HG02759 (cell line): ENCODE data around the gene FSD2.

ENCODE experiments used
- ATAC-seq: cut with Tn5 transposase; IDR thresholded peaks from one replicate; pipeline ENCODE4 v1.9.1; 2021; ENCODE audit warnings: mild to moderate bottlenecking, moderate library complexity; ENCODE audit not compliant: unreplicated experiment

Gene FSD2, protein sequence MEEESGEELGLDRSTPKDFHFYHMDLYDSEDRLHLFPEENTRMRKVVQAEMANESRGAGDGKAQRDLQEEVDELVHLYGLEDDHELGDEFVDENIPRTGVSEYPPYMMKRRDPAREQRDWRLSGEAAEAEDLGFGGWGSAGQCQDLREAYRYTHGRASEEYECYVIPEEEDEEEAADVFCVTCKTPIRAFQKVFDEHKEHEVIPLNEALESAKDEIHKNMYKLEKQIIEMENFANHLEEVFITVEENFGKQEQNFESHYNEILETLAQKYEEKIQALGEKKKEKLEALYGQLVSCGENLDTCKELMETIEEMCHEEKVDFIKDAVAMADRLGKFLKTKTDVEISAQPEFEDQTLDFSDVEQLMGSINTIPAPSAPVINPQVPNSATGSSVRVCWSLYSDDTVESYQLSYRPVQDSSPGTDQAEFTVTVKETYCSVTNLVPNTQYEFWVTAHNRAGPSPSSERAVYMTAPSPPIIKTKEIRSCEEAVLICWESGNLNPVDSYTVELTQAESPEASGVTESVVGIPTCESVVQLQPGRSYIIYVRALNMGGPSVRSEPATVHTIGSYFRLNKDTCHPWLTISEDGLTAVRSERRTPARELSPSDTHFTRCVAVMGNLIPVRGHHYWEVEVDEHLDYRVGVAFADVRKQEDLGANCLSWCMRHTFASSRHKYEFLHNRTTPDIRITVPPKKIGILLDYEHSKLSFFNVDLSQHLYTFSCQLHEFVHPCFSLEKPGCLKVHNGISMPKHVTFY

DNA sequence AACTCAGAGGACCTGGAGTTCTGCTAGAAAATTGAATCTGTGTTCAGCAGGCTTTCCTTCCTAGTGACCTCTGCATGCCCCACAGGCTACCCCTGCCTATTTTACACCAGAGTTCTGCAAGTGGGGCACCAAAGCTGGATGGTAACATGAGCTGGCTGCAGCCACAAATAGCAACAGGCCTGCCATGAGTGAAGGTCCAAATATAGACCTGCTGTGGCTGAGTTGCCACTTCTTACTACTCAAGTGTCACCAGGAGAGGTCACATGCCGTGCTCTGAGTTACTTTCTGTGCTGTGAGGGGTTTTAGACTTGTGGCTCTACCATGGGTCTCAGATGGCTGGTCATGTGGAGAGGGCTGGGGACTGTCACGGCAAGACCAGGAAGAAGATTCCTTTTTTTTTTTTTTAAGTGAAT, at the start of gene FSD2:
TSS of gene FSD2 (minus strand) at position 76 of the 413 bp plus-strand sequence. CDS start 18,679 bp downstream, outside the sequence.
- ATAC-seq = peak; percentile 61

DNA sequence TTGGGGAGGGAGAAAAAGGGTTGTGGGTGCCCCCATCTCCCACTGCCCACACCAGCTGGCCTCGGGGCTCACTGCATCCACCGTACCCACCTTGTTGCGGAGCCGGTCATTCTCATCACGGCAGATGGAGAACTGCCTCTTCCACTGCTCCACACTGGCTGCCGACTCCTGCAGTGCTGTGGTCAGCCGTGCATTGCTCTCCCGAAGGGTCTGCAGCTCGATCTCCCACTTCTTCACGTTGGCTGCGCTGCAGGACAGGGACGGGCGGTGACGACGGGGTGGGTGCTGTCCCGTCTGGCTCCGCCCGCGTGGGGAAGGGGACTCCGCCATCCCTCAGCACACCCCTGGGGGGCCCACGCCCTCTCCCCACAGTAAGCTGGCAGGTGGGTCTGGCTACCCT, 48.7 kb upstream of the FSD2 start:
- no peak for ATAC-seq

DNA sequence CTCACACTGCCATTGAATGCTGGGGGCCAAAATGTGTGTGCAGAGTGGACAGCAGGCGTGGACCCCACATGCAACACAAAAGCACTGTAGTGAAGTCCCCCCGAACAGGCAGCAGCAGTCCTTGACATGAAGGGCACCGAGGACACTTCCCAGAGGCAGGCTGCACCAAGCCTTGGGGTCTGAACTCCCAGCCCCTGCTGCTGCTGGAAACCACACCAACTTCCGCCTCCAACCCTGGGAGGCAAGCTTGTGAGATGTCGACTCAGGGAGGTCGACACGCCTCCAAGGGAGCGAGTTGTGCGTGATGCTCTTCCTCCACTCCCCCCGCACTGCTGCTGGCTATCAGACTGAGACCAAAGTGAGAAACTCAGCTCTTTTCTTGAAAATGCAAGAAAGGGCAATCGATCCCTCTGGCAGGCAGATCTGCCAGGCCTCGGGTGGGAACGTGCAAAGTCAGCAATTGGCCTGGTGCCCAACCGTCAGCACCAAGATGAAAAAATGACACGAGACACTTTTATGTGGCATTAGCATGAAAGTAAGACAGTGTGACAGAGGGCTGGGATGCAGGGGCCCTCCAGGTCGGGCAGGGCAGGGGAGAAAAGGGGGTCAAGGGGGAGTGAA, 47.2 kb upstream of the FSD2 start:
- no peak for ATAC-seq

DNA sequence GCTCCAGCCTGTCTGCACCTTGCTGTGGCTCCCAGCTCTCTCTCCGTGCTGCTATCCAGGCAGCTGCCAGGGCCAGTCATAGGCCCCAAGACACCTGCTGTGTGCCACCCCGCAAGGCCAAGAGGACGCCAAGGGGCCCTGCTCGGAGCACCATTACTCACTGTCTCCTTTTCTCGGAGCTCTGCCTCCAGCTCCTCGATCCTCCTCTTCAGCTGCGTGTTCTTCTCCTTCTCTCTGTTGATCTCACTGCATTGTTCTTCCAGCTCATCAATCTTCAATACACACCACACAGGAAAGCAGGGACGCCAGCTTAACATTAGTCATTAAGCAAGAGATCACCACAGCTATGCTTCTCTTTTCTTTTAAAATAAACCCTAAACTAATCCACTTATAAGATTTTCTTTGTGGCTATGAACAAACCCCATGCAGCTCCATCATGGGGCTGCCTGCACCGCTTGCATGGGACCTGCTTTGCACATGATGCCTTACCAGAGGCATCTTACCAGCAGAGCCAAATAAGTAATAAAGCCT, 46.2 kb upstream of the FSD2 start:
- no peak for ATAC-seq

DNA sequence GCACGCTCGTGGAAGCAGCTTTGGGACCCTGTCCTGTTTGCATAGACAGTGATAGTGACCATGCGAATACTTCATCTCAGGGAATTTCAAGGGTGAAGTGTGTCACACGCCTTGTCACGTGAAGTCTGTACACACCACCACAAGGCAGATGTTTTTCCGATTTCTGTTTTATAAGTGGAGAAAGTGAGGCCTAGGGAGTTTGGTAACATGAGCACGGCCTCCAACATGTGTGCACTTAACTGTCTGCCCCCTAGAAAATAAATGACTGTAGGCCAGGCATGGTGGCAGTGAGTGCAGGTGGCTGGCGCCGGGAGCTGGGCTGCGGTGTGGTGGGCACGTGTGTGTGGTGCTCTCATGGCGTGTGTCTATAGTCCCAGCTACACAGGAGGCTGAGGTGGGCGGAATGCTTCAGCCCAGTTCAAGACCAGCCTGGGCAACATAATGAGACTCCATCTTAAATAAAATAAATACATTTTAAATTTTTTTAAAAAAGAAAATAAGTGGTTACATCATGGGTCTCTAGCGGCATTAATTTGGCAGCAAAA, 45.5 kb upstream of the FSD2 start:
- no peak for ATAC-seq

DNA sequence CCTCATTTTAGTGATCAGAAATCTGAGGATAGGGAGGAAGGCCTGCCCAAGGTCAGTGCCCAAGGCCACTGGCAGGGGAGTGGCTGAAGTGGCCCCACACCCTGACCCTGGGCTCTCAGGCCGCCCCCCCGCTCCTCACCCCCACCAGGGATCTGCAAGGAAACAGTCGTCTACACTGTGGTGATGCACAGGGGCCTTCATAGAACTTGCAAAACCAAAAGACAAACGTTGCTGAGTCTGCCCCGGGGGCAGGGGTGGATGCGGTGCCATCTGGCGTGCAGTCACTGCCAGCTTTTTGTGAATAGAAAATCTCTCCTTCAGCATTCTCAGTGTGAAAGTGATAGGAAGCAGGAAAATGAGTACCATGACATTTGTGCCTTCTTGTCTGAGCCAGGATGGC, 44.9 kb upstream of the FSD2 start:
- no peak for ATAC-seq

DNA sequence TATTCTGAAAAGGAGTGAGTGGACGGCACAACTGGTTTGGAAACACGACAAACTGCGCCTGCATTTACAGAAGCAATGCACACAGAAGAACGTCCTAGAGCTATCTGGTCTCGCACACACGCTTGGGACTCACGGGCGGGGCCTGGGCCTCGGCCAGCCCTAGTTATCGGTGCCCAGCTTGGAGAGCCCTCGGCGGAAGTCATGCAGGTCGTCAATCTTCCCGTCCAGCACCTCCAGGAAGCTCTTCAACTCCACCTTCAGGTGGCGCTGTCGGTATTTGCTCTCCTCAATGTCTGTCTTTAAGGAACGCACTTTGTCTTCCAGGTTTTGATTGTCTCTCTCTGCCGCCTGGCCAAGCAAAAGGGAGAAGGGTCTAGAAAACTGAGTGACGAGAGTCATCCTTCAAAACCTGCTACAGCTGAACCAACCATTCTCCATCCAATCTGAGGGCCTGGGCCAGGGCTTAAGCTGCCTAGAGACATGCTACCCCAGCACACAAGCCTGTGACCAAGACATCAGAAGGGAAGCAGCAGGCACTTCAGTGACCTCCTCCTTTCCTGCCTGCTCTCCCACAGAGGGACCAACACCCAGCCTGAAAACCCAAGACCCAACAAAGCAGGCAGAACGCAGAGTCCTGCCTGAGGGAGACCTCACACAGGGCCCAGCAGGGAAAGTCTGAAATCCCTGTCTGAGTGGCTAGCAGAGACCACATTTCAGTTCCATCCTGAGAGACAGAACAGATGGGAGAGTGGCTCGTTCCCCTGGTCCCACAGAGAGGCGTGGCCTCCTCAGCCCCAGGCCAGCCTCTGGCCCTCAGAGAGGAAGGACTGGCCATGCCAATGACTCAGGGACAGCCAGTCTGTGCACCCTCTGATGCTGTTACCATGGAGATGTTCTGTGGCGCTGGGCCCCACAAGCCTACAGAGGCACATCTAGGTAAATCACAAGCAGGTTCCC, 44.0 kb upstream of the FSD2 start:
- ATAC-seq = peak; percentile 65

DNA sequence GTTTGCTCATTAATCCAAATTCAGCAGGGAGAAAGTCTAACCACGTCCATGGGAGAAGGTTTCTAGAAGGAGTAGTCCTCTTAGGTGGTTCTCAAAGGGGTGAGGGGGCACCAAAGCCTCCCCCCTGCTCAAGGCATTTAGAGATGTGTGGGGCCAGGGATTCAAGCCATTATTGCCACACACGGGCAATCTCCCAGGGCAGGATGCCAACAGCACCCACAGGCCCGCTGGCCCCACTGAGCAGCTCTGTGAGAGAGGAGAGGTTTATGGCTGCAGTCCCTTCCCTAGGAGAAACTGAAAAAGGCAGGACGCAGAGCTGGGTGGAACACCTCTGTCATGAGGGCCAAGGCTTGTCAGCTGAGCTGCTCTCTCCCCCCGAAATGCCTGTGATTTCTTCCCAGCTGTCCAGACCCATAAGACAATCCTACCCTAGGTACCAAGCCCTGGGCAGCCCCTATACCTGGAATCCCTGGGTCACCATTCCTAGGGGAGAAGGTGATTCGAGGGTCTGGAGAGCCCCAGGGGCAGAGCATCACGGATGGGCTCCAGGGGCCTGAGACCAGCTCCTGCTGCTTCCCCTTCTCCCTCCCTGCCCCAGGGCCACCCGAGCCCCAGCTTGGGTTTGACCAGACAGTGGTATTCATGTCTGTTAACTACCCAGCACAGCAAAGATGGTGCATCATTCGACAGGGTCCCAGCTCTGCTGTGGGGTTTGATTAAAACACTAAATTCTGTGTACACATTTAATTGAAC, 42.5 kb upstream of the FSD2 start:
- no peak for ATAC-seq

DNA sequence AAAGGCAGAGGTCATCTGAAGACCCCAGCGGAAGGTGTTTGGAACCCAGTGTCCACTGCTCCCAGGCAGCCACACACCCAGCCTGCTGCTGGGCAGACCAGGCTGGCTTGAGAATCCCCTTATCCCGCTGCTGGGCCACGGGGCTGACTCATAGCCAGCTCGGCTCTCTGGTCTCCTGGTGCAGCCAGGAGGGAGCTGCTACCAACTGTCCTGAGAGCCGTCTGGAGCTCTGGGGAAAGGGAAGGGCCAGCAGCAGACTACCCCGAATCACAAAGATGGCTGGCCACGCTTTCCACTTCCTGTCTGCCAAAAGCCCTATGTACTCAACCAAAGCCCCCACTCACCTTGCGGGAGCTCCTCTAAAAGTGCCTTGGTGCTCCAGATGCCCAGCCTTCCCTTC, 41.8 kb upstream of the FSD2 start:
- ATAC-seq = no peak

DNA sequence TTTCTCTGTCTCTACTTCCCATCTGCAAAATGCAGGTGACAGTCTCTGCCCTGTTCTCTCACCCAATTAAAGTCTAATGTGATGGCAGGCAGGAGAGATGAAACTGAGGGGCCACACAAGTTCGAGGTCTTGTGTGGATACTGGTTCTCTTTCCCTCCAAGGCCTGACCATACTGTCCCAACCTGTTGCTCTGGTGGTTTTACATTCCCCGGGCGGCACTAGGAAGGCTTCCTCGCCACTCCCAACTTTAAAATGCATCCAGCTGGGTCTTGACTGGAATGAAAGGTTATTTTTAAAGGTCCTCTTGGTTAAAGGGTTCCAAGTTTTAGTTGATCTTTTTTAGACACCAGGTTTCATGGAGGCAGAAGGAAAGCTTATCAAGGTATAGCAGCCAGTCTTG, 40.8 kb upstream of the FSD2 start:
- ATAC-seq = no peak

DNA sequence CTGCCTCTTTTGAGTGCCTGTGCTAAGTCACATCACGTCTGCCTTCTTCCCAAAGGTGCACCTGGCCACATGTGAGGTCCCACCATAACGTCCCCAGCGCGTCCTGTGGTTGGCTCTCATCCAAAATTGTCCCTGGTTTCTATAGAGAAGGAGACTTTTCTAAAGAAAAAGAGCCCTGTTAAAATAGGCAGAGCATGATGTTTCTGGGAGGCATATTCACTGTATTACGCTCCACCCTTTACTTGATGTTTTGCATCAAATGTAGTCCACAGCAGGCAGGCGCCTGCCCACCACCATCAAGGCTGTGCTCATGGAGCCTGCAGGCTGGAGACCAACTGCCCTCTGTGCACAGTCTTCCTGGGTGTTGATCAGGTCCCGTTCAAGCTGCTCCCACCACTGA, 39.8 kb upstream of the FSD2 start:
- ATAC-seq = no peak

DNA sequence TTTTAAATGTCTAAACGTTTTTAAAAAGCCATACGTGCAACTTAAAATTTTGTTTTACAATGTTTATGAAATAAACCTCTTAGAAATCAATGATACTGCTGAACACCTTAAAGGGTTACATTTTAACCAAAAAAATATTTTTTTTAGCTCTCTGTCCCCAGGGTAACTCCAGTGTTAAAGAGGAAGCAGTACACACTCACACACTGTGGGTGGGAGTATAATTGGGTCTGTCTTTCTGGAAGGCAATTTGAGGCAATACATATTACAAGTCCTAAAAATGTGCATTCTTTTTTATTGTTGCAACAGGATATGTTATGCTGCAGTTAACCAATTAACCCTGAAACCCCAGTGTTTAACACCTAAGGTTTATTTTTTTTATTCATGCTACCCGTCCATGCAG, 37.7 kb upstream of the FSD2 start:
- no peak for ATAC-seq

DNA sequence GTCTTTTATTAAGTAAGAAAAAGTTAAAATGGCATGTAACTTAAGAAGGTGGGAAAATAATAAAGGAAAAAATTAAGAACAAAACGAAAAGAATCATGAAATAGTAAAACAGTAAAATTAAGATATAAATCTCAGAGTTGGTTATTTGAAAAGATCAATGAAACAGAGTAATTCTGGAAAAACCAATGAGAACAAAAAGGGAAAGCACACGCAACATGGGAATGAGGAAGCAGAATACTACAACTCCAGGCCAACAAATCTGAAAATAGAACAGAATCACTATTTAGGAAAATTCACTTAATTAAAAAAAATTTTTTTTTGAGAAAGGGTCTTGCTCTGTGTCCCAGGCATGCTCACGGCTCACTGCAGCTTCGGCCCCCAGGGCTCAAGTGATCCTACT, 34.3 kb upstream of the FSD2 start:
- no peak for ATAC-seq

DNA sequence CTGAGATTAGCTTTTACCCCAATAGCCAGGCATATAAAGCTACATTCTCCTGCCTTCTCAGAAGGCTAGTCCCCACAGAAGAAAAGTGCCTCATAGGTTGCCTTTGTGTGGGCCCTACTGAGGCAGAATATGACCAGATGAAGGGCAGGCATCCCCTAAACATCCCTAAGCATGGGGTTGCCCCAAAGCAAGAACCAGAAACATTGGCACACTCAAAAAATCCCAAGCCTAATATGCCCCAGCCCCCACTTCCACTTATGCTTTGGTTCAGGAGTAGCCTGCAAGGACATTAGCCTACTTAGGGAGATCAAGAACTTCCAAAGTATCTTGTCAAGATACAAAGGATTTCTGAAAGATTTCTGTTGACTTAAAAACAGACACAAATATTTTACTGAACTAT, 33.3 kb upstream of the FSD2 start:
- no peak for ATAC-seq

DNA sequence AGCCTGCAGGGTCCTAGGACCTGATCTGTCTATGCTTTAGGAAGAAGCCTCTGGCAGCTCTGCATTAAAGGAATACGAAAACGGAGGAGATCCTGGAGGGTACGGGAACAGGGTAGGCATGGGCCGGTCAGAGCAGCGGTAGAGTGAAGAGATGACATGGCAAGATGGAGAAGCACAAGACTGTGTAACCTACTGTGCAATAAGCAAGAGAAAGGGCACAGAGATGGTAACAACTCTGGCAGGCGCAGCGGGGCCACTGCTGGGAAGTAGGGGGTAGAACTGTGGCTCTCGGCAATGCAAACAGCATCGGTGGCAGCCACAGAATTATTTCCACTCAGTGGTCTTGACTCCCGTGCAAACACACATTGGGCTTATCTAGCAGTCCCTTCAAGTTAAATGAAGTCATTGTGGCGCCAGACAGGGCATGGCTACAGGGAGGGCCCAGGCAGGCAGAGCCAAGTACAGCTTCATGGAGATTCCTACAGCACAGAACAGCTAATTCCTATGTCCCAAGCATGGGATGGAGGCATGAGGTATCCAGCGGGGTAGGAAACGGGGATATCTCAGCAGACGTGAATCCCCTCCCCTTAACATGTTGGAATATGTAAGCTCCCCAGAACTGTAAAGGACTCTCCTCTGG, 32.3 kb upstream of the FSD2 start:
- ATAC-seq = no peak

DNA sequence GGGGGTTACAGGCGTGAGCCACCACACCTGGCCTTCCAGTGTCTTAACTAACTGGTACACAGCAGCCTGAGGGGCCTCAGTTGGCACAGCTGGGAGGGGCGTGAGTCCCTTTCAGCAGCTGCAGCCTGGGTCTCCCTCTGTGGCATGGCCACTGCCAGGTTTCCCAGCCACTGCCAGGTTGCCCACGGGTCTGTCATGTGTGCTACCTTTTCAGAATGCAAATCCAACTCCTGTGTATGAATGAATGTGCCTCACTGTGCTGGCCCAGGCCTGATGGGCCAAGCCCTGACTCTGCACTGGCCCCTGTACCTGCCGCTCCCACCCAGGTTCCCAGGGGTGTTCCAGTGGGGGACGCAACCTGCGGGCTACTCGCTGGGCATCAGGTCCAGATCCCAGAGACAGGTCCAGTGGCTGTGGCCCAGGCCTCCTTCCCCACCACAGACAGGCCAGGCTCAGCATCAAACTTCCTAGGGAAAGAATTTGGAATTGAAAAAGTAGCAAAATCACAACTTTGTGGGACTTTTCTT, 29.6 kb upstream of the FSD2 start:
- no peak for ATAC-seq

DNA sequence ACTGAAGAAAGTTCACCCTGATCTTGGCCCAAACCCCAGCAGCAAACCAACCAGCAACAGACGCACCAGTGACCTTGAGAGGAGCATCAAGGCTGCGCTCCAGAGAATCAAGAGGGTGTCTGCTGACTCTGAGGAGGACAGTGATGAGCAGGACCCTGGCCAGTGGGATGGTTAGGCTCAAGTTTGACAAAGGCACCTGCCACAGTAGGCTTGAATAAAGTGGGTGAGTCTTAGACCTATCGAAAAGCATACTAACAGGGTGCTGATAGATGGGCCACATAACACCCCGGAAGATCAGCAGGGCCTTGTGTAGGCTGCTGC, 27.5 kb upstream of the FSD2 start:
- no peak for ATAC-seq

DNA sequence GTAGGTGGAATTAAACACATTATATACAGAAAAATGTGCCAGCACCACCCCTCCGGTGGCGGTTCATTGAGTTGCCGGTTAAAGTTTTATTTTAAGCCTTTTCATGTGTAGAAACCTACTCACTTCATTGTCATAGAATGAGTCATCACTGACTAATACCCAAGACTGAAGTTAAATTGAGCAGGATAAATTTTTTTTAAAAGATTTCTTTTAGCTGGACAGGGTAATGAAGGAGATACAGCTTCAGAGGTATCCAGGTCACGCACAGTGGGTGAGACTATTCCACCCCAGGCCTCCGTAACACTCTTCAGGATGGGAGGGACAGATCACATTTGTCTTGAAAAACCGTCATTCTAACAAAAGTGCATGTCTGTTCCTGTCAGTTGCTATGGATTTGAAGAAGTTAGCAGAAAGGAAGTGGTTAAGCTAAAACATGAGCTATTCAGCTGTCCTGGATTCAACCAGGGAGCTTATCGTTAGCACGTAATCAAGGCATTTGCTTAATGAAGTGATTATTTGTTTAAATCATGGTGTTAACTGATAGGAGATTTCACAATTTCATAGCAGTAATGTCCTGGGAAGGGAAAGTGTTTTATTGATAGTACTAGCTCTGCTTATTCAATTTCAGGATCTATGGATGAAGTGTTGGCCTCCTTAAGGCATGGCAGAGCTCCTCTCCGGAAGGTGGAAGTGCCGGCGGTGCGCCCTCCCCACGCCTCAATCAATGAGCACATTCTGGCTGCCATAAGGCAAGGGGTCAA, 26.9 kb upstream of the FSD2 start:
- ATAC-seq = peak; percentile 93
